NT2/D1 (cell line): ENCODE results near the gene PBX1.

Experiments used
- DNase-seq: peaks from one replicate; pipeline ENCODE4 v3.0.0-alpha.2; 2011; ENCODE audit warnings: low read depth, low spot score
- H3K27me3 ChIP-seq: 2 replicates; pipeline ENCODE4 v1.6.0; 2011; ENCODE audit warnings: mild to moderate bottlenecking; ENCODE audit not compliant: insufficient read length, insufficient read depth
- H3K36me3 ChIP-seq: 2 replicates; pipeline ENCODE4 v1.6.1; 2011; ENCODE audit warnings: mild to moderate bottlenecking, low read length, mixed read lengths; ENCODE audit not compliant: insufficient read depth, insufficient read length
- H3K4me1 ChIP-seq: 2 replicates; pipeline ENCODE4 v1.5.1; 2011; ENCODE audit not compliant: insufficient read depth, insufficient read length
- H3K4me3 ChIP-seq: 2 replicates; pipeline ENCODE4 v1.5.1; 2011; ENCODE audit warnings: low read depth; ENCODE audit not compliant: insufficient read length
- H3K9ac ChIP-seq: 2 replicates; pipeline ENCODE4 v1.6.0; 2011; ENCODE audit warnings: low read depth; ENCODE audit not compliant: insufficient read length
- H3K9me3 ChIP-seq: 2 replicates; pipeline ENCODE4 v1.5.1; 2011; ENCODE audit warnings: mild to moderate bottlenecking, low read length; ENCODE audit not compliant: insufficient read depth
- SUZ12 ChIP-seq: IDR thresholded peaks from 2 replicates; pipeline ENCODE4 v1.6.1; 2011; ENCODE audit not compliant: insufficient read length, insufficient read depth; ENCODE audit errors: extremely low read depth
- YY1 ChIP-seq: IDR thresholded peaks from 2 replicates; pipeline ENCODE4 v1.6.1; 2011; ENCODE audit not compliant: insufficient read length, insufficient read depth
- ZNF274 ChIP-seq: IDR thresholded peaks from 2 replicates; pipeline ENCODE4 v1.6.1; 2011; ENCODE audit warnings: mild to moderate bottlenecking, low read depth, low read length

PBX1 gene

DNA sequence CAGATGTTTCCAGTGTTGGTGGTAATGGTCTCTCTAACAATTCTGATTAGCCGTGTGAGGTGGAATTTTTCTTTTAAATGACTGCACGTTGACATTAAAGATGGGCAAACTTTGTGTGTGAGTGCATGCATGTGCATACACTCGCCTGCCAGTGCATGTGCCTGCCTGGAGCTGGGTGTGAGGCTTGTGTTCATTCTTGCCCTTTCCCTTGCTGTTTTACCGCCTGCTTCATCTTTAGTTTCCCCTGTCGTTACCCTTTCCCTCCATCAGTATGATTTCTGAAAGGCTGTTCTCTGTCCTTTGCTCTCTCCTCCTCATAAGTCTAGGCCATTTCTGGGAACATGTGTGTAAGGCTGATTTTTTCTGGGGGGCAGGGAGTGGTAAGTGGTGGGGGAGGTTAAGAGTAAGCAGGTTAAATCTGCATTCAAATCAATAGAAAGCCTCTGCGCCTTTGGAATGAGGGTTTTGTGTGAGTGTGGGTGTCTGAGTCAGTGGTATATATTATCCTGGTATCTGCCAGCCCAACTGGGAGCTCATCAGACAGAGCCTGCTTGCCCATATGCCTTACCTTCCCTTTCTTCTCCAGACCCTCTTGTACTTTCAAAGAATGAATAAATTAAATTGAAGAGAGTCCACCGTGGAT is 112.5 kb downstream of the PBX1 start:
- Histone ChIP-seq H3K4me1 (peaks cover 10% of the 10 kb centered on the region), H3K4me3 (no peak overlapping the region), H3K9ac (no peak overlapping the region), H3K36me3 (no peaks in the 10 kb centered on the region), H3K27me3 (no peaks in the 10 kb centered on the region), H3K9me3 (no peaks in the 10 kb centered on the region; the same call in 1 of the 2 replicates)
- DNase-seq, result no peak
- TF ChIP-seq SUZ12, result no peak
- no peak for TF ChIP-seq ZNF274
- no peak for TF ChIP-seq YY1

- Histone ChIP-seq H3K4me3 (no peak overlapping the region), H3K9me3 (no peaks in the 10 kb centered on the region; the same call in 1 of the 2 replicates), H3K4me1 (peaks cover 10% of the 10 kb centered on the region), H3K36me3 (no peaks in the 10 kb centered on the region), H3K9ac (peak overlapping the region; percentile 17), H3K27me3 (no peaks in the 10 kb centered on the region)
- TF ChIP-seq YY1 (no peak), ZNF274 (no peak)
- no peak for DNase-seq
Observed at GRCh38 chr1:164671966-164672571, 113.1 kb downstream of the PBX1 start.

DNA sequence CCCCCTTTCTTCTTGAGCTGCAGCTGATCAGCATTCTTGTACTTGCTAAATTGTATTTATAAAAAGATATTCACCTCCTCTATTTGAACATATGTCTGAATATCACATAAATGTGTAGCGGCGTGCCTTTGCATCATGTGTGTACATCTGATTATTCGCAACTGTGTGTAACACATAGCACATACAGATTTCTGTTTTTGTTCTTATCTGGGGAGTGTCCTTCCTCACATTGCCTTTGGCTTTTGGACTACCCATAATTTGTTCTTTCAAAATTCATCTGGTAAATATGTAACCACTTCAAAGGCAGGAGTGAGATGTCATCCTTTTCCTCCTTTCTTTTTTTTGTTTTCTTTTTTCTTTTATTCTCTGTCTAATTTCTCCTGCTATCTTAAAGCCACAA is 113.6 kb downstream of the PBX1 start:
- no peak for TF ChIP-seq YY1
- no peak for TF ChIP-seq SUZ12
- no peak for TF ChIP-seq ZNF274

DNA sequence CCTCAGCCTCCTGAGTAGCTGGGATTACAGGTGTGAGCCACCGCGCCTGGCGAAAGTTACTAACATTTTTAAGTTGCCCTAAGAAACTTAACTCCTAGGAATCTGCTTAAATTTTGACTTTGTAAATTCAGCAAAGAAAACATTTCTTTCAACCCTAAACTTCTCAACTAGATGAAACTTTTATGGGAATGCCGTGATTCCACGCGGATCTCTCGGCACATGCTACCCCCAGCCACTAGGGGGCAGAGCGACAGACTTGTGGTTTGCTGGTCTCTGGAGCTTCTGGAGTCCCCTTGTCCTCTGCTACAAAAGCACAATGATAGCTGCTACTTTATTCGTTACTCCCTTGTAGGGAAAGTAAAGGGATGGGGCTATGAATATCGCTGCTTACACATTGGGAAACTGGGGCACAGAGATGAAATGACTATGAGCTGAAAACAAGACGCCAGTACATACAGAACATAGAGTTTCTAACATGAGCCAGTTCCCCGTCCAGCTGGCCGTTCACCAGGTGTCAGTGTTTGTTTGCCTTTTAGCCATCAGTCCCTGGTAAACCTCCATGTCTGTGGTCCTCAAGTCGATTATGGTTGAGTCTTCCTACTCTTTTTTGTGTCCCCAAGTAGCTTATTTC is 114.7 kb downstream of the PBX1 start:
- H3K4me1 ChIP-seq, result peaks cover 10% of the 10 kb centered on the region
- no peaks in the 10 kb centered on the region; the same call in 1 of the 2 replicates for H3K9me3 ChIP-seq
- H3K9ac ChIP-seq, result no peak overlapping the region
- peaks cover 2% of the 10 kb centered on the region for H3K36me3 ChIP-seq
- H3K27me3 ChIP-seq, result no peaks in the 10 kb centered on the region
- TF ChIP-seq SUZ12 (no peak), ZNF274 (no peak), YY1 (no peak)
- no peak overlapping the region for H3K4me3 ChIP-seq
- DNase-seq, result peak; percentile 47

More for the DNA sequence above, 113.6 kb downstream of the PBX1 start:
- no peaks in the 10 kb centered on the region; the same call in 1 of the 2 replicates for H3K9me3 ChIP-seq
- no peaks in the 10 kb centered on the region for H3K27me3 ChIP-seq
- H3K4me3 ChIP-seq, result no peak overlapping the region
- peaks cover 10% of the 10 kb centered on the region for H3K4me1 ChIP-seq
- no peak for DNase-seq
- H3K36me3 ChIP-seq, result no peaks in the 10 kb centered on the region
- H3K9ac ChIP-seq, result no peak overlapping the region

GRCh38 chr1:164675342-164675904 is 116.4 kb downstream of the PBX1 start:
- H3K36me3 ChIP-seq, result peaks cover 8% of the 10 kb centered on the region
- H3K4me3 ChIP-seq, result no peak overlapping the region
- H3K9me3 ChIP-seq, result no peaks in the 10 kb centered on the region
- H3K4me1 ChIP-seq, result peaks cover 5% of the 10 kb centered on the region
- DNase-seq, result no peak
- H3K9ac ChIP-seq, result no peak overlapping the region
- TF ChIP-seq YY1 (no peak), SUZ12 (no peak), ZNF274 (no peak)
- H3K27me3 ChIP-seq, result no peaks in the 10 kb centered on the region

DNA sequence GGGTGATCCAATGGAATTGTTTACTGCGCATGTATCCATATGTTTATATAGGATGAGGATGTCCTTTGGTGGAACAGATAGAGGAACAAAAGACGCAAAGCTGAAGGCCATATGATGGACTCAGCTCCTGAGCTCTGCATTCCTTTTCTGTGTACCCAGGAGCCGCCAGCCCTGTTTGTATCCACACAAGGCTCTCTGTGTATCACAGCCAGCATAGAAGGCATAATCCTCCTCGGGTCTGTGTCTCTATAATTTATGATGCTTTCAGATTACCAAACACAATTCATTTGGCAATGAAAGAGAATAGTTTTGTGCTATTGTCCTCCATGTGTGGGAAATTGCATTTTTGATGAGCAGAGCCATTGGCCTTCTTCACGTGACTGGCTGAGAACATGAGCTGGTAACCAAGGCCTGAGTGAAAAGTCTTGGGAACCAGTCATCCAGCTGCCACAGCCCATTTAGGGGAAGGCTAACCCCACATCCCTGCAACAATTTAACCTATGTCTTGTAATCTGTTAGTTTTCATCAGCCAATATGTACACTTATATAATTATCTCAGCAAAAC is 119.2 kb downstream of the PBX1 start:
- Histone ChIP-seq H3K9ac (no peak overlapping the region), H3K27me3 (no peaks in the 10 kb centered on the region), H3K4me1 (no peaks in the 10 kb centered on the region), H3K9me3 (no peaks in the 10 kb centered on the region), H3K4me3 (no peak overlapping the region), H3K36me3 (peaks cover 10% of the 10 kb centered on the region)
- TF ChIP-seq SUZ12 (no peak), YY1 (no peak), ZNF274 (no peak)
- DNase-seq, result no peak

- Histone ChIP-seq H3K9ac (no peak overlapping the region), H3K9me3 (no peaks in the 10 kb centered on the region), H3K4me3 (no peak overlapping the region), H3K27me3 (no peaks in the 10 kb centered on the region), H3K4me1 (no peaks in the 10 kb centered on the region), H3K36me3 (peaks cover 10% of the 10 kb centered on the region)
- TF ChIP-seq YY1 (no peak), ZNF274 (no peak), SUZ12 (no peak)
- DNase-seq, result no peak
Observed at GRCh38 chr1:164682570-164682969, 123.6 kb downstream of the PBX1 start.
